Stomach smooth muscle (tissue), 2 donors: ENCODE data around the gene DNAJC11.
"Not testable (repeated sequence)": the region's sequence is repeated elsewhere in the genome, so short reads cannot be mapped to it uniquely, and the experiment has no call there.

Source experiments
- H3K27ac ChIP-seq: one replicate; pipeline ENCODE4 v1.7.0; 2013; ENCODE audit warnings: mild to moderate bottlenecking, low read length, inconsistent platforms
- H3K27me3 ChIP-seq, 2 donors: one replicate each; pipeline ENCODE4 v1.7.0; 2013; ENCODE audit warnings: low read length in 2 of 2; ENCODE audit not compliant: insufficient read depth in 2 of 2, control insufficient read depth in 1 of 2
- H3K36me3 ChIP-seq, 2 donors: one replicate each; pipeline ENCODE4 v1.7.0; 2013; ENCODE audit warnings: low read length in 2 of 2; ENCODE audit not compliant: control insufficient read depth in 2 of 2, insufficient read depth in 2 of 2
- H3K4me1 ChIP-seq: one replicate; pipeline ENCODE4 v1.7.0; 2013; ENCODE audit warnings: low read length; ENCODE audit not compliant: control insufficient read depth, insufficient read depth
- H3K4me3 ChIP-seq, 2 donors: one replicate each; pipeline ENCODE4 v1.7.0; 2013; ENCODE audit warnings: low read length in 2 of 2
- H3K9ac ChIP-seq, 2 donors: one replicate each; pipeline ENCODE4 v1.7.0; 2013; ENCODE audit warnings: low read length in 2 of 2, mild to moderate bottlenecking in 1 of 2
- H3K9me3 ChIP-seq, 2 donors: one replicate each; pipeline ENCODE4 v1.7.0; 2013; ENCODE audit warnings: low read length in 2 of 2; ENCODE audit not compliant: control insufficient read depth in 2 of 2
- donor health status: healthy.
- donor health status: Pancreatic carcinoma.

The DNAJC11 gene

DNA sequence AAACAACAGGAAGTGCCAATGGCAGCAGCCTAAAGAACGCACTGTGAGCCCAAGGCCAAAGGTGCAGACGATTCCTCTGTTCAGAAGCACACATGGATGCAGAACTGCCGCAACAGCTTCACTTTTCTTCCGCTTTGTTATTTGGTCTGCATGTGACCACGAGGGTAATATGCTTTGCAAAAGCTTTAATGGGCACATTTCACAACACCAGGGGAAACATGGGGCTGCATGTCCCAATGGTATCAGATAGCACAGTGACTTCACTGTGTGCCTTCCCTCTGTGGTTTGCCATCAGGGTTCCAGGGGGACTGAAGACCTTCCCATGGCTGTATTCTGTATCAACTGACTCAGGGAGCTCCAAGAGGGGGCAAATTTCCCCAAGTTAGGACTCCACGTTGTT, 48.6 kb downstream of the DNAJC11 start:
- Histone ChIP-seq H3K27ac (no peak overlapping the region), H3K27me3 (no peaks in the 10 kb centered on the region), H3K9me3 (no peaks in the 10 kb centered on the region), H3K9ac (no peak overlapping the region), H3K36me3 (peaks cover 20 to 30% of the 10 kb centered on the region in 2 donors), H3K4me1 (no peaks in the 10 kb centered on the region), H3K4me3 (no peak overlapping the region)

DNA sequence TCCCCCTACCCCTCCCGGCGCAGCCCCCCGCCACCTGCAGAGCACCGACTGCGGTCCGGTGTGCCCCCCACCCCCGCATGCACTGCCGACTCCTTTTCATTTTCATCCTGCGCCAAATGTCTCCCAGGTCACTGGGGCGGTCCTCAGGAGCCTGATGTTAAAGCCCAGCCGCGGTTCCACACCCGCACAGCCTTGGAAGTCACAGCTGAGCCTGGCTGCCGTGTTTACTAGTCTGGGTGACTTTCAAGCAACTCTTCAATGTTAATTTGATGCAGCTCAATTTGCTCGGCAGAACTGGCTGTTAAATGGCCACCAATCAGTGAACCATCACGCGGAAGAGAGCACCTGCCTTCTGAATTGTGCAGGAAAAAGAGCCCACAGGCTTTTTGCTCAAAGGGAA, 49.7 kb downstream of the DNAJC11 start:
- Histone ChIP-seq H3K36me3 (peaks cover 18 to 26% of the 10 kb centered on the region in 2 donors), H3K9me3 (no peaks in the 10 kb centered on the region), H3K9ac (no peak overlapping the region), H3K4me1 (no peaks in the 10 kb centered on the region), H3K27me3 (no peaks in the 10 kb centered on the region), H3K4me3 (no peak overlapping the region), H3K27ac (no peak overlapping the region)

DNA sequence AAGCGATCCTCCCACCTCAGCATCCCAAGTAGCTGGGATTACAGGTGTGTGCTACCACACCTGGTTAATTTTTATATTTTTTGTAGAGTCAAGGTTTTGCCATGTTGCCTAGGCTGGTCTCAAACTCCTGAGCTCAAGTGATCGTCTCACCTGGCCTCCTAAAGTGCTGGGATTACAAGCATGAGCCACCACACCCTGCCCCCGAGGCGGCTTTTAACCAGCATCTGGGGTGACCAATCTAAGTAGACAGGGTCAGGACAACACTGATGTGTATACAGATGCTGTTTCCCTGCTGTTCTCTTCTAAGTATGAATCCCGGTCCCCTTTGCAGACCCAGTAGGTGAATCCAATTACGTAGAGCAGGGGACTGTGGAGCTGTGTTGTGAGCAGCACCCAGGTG, 53.1 kb downstream of the DNAJC11 start:
- Histone ChIP-seq H3K9me3 (no peaks in the 10 kb centered on the region), H3K4me1 (no peaks in the 10 kb centered on the region), H3K9ac (no peak overlapping the region), H3K27me3 (no peaks in the 10 kb centered on the region), H3K27ac (no peak overlapping the region), H3K36me3 (peaks cover 22 to 38% of the 10 kb centered on the region in 2 donors), H3K4me3 (no peak overlapping the region)

DNA sequence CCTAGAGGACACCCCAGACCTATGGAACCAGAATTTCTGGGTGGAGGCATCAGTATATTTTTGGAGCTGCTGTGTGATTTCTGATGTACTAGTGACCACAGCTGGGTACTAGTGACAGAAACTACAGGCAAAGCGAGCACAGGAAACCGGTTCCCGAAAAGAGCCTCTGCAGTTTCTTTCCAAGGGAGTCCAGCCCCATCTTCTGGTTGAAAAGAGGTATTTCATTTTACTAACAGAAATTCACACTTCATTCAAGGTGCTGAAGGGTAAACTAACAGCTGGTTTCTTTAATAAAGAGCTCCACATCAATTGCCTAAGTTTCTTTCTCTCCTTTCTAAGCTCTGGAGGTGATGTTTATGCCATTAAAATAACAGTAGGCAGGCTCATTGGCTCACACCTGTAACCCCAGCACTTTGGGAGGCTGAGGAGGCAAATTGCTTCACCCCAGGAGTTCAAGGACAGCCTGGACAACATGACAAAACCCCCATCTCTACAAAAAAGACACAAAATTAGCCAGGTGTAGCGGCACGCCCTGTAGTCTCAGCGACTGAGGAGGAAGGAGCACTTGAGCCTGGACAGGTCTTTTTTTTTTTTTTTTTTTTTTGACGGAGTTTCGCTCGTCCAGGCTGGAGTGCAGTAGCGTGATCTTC, 55.0 kb downstream of the DNAJC11 start:
- Histone ChIP-seq H3K36me3 (peaks cover 21 to 35% of the 10 kb centered on the region in 2 donors), H3K4me3 (no peak overlapping the region), H3K27ac (no peak overlapping the region), H3K9me3 (no peaks in the 10 kb centered on the region), H3K27me3 (no peaks in the 10 kb centered on the region), H3K9ac (no peak overlapping the region), H3K4me1 (no peaks in the 10 kb centered on the region)

DNA sequence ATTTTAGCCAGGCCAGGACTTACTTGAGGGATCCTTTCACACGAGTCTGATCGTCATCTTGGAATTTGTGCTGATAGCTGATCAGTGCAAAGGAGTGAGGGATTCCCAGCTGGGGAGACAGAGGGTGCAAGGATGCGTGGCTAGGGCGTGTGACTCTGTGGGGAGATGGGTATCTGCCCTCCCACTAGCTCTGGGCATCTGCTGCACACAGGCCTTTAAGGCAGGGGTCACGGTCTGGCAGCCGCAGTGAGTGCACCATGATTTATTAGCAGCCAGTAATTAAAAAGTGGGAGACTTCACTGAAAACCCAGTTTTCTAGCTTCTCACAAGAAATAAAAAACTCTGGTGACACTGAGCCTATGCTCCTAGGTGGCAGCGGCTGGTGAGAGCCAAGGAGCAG, 56.6 kb downstream of the DNAJC11 start:
- Histone ChIP-seq H3K27ac (no peak overlapping the region), H3K9ac (no peak overlapping the region), H3K36me3 (peaks cover 25 to 33% of the 10 kb centered on the region in 2 donors), H3K9me3 (no peaks in the 10 kb centered on the region), H3K27me3 (no peaks in the 10 kb centered on the region), H3K4me1 (no peaks in the 10 kb centered on the region), H3K4me3 (no peak overlapping the region)

DNA sequence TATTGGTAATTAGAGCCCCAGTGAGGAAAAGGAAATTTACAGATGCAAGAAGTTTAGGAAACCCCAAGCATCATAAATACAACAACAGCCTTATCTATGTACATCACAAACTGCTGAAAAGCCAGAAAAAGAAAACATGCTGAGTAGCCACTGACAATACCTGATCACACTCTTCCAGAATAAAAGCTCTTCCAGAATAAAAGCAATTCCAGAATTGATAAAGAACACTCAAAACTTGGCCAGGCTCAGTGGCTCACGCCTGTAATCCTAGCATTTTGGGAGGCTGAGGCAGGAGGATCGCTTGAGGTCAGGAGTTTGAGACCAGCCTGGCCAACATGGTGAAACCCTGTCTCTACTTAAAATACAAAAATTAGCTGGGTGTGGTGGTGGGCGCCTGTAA, 60.7 kb downstream of the DNAJC11 start:
- H3K9me3 ChIP-seq, H3K4me3 ChIP-seq, H3K27ac ChIP-seq, H3K27me3 ChIP-seq, H3K9ac ChIP-seq, H3K4me1 ChIP-seq: not testable (repeated sequence)
- peaks cover 37 to 59% of the 10 kb centered on the region in 2 donors for H3K36me3 ChIP-seq

DNA sequence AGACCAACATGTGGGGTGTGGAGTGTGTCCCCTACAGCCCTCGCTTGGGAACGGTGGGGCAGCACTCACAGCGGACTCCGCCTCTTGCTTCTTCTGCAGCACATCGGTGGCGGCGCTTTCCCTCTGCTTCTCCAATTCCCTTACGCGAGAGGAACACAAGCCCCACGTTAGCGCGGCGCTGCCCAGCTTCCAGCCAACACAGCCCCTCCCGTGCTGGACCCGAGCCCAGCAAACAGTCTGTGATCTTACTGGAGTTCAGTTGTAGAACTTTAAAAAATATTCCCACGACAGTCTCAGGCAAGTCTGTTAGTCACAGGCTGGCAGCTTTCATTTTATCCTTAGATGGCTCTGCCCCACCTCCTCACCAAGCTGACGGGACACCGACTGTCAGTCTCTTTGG, 63.4 kb downstream of the DNAJC11 start:
- no peaks in the 10 kb centered on the region for H3K27me3 ChIP-seq
- H3K27ac ChIP-seq: peak overlapping the region; percentile 24
- H3K4me1 ChIP-seq: peaks cover 10% of the 10 kb centered on the region
- H3K4me3 ChIP-seq: peak overlapping the region in 1 of 2 donors; percentile 29
- H3K36me3 ChIP-seq: peaks cover 38 to 58% of the 10 kb centered on the region in 2 donors
- no peaks in the 10 kb centered on the region for H3K9me3 ChIP-seq
- no peak overlapping the region for H3K9ac ChIP-seq

DNA sequence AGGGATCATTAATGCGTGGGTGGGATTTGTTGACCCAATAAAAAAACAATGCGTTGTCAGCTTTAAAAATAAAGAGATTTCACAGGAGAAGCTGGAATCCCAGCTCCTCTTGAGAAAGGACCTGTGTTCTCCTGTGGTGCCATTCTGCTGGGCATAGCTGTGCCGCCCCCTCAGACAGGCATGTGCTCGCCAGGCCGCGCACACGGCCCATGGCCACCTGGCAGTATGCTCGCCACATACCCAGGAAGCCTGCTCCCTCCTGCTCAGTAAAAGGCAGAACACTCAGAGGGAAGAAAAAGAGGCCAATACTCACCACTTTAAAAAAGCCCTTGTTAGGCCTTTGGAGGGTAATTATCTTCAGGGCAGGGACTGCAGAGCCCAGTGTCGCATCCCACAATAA, 63.8 kb downstream of the DNAJC11 start:
- H3K27me3 ChIP-seq: no peaks in the 10 kb centered on the region
- peaks cover 10% of the 10 kb centered on the region for H3K4me1 ChIP-seq
- H3K4me3 ChIP-seq: peak overlapping the region in 1 of 2 donors; percentile 29
- peak overlapping the region; percentile 24 for H3K27ac ChIP-seq
- peak overlapping the region in 1 of 2 donors; percentile 17 for H3K9ac ChIP-seq
- peaks cover 41 to 60% of the 10 kb centered on the region in 2 donors for H3K36me3 ChIP-seq
- H3K9me3 ChIP-seq: no peaks in the 10 kb centered on the region

DNA sequence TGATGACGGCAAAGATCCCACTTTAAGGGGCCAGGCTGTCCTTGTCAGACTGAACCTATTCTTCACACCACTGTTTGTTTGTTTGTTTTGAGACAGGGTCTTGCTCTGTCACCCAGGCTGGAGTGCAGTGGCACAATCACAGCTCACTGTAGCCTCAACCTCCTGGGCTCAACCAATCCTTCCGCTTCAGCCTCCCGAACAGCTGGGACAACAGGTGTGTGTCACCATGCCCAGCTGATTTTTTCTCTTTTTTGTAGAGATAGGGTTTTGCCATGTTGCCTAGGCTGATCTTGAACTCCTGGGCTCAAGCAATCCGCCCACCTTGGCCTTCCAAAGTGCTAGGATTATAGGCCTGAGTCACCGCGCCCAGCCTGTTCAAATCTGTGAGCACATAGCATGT, 64.8 kb downstream of the DNAJC11 start:
- H3K9ac ChIP-seq, H3K27ac ChIP-seq: not testable (repeated sequence)
- H3K36me3 ChIP-seq: peaks cover 44 to 59% of the 10 kb centered on the region in 2 donors

DNA sequence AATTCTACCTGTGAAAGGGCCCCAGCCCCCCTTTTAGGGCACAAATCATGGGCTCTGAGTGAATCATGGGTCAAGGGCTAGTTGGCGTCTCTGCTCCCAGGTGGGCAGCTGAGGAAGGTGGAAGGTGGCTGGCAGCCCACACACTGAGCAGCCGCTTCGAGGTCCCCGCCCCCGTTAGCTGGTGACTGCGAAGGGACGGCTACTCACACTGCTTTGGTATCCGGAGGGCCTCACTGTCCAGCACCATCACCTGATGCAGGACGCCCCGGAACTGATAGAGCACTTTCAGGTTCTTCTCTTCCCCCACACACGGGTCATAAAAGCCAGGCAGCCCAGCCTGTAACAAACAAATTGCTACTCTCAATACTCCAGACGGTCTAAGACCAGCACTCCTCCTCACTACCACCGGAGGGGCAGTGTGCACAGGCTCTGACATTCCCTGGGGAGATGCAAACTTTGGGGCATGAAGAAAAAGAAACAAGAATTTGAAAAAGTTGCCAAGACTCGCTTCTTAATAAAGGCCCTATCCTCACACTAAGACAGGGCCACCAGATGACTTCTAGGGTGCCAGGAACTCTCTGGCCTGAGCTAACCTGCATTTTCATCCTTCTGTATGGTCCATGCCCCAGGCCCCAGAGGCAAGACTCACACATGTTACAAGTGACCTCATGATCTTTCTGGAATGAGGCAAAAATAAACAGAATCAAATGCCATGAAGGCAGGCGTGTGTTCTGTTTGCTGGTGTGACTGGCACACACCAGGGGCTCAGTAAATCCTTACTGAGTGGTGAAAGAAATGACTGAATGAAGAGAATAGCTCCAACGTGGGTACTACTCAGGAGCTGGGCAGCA, 65.5 kb downstream of the DNAJC11 start:
- no peak overlapping the region for H3K4me3 ChIP-seq
- H3K36me3 ChIP-seq: peaks cover 41 to 56% of the 10 kb centered on the region in 2 donors
- H3K4me1 ChIP-seq: peaks cover 10% of the 10 kb centered on the region
- H3K9ac ChIP-seq: no peak overlapping the region
- H3K27me3 ChIP-seq: no peaks in the 10 kb centered on the region
- H3K9me3 ChIP-seq: no peaks in the 10 kb centered on the region
- H3K27ac ChIP-seq: no peak overlapping the region

More for the DNA sequence above, 64.8 kb downstream of the DNAJC11 start:
- H3K9me3 ChIP-seq, H3K4me3 ChIP-seq, H3K27me3 ChIP-seq, H3K4me1 ChIP-seq: not testable (repeated sequence)
